Measurements from ENCODE around the gene ZBED4.

The ZBED4 gene

GRCh38 chr22:49879871-49880270 is 26.2 kb downstream of the ZBED4 start:
- Mint-ChIP-seq H3K9me3 (no peaks in the 10 kb centered on the region), H3K27me3 (no peaks in the 10 kb centered on the region), H3K4me1 (peaks cover 23% of the 10 kb centered on the region), H3K27ac (no peak overlapping the region), H3K4me3 (peak overlapping the region in 1 of 2 donors; percentile 55)
- no peak for ATAC-seq
- no peak for DNase-seq

GRCh38 chr22:49880281-49880680 is 26.6 kb downstream of the ZBED4 start:
- no peak for ATAC-seq
- no peak for DNase-seq
- peaks cover 23% of the 10 kb centered on the region for H3K4me1 Mint-ChIP-seq
- H3K27ac Mint-ChIP-seq = peak overlapping the region; percentile 77 to 80
- no peaks in the 10 kb centered on the region for H3K9me3 Mint-ChIP-seq
- H3K27me3 Mint-ChIP-seq = no peaks in the 10 kb centered on the region
- H3K4me3 Mint-ChIP-seq = peak overlapping the region in 1 of 2 donors; percentile 55

- Mint-ChIP-seq H3K4me3 (no peak overlapping the region), H3K27me3 (no peaks in the 10 kb centered on the region), H3K9me3 (no peaks in the 10 kb centered on the region), H3K27ac (peak overlapping the region in 1 of 2 donors; percentile 46), H3K4me1 (peaks cover 25% of the 10 kb centered on the region)
- no peak for ATAC-seq
- DNase-seq = no peak
Observed at GRCh38 chr22:49881856-49882255, 28.2 kb downstream of the ZBED4 start.

- ATAC-seq (no peak), DNase-seq (no peak)
- Mint-ChIP-seq H3K27me3 (no peaks in the 10 kb centered on the region), H3K9me3 (no peaks in the 10 kb centered on the region), H3K4me3 (no peak overlapping the region), H3K4me1 (peaks cover 27% of the 10 kb centered on the region), H3K27ac (peak overlapping the region in 1 of 2 donors; percentile 45)
Observed at GRCh38 chr22:49882519-49883293, 29.1 kb downstream of the ZBED4 start.

GRCh38 chr22:49883294-49883640 is 29.6 kb downstream of the ZBED4 start:
- no peaks in the 10 kb centered on the region for H3K27me3 Mint-ChIP-seq
- no peak overlapping the region for H3K4me3 Mint-ChIP-seq
- DNase-seq = no peak
- peaks cover 27% of the 10 kb centered on the region for H3K4me1 Mint-ChIP-seq
- no peaks in the 10 kb centered on the region for H3K9me3 Mint-ChIP-seq
- no peak overlapping the region for H3K27ac Mint-ChIP-seq
- no peak for ATAC-seq

- H3K9me3 Mint-ChIP-seq = no peaks in the 10 kb centered on the region
- H3K27me3 Mint-ChIP-seq = no peaks in the 10 kb centered on the region
- H3K27ac Mint-ChIP-seq = peak overlapping the region in 1 of 2 donors; percentile 10
- H3K4me3 Mint-ChIP-seq = no peak overlapping the region
- H3K4me1 Mint-ChIP-seq = peaks cover 27% of the 10 kb centered on the region
- no peak for DNase-seq
- ATAC-seq = no peak
Observed at GRCh38 chr22:49884075-49884474, 30.4 kb downstream of the ZBED4 start.

GRCh38 chr22:49884503-49885260 is 31.0 kb downstream of the ZBED4 start:
- H3K27me3 Mint-ChIP-seq = no peaks in the 10 kb centered on the region
- peaks cover 27% of the 10 kb centered on the region for H3K4me1 Mint-ChIP-seq
- H3K4me3 Mint-ChIP-seq = no peak overlapping the region
- ATAC-seq = no peak
- no peak for DNase-seq
- no peaks in the 10 kb centered on the region for H3K9me3 Mint-ChIP-seq
- no peak overlapping the region for H3K27ac Mint-ChIP-seq

- Mint-ChIP-seq H3K27me3 (no peaks in the 10 kb centered on the region), H3K4me3 (no peak overlapping the region), H3K9me3 (no peaks in the 10 kb centered on the region), H3K4me1 (peaks cover 22% of the 10 kb centered on the region), H3K27ac (no peak overlapping the region)
- DNase-seq (no peak), ATAC-seq (no peak)
Observed at GRCh38 chr22:49885281-49885680, 31.6 kb downstream of the ZBED4 start.

- Mint-ChIP-seq H3K4me3 (no peak overlapping the region), H3K27me3 (no peaks in the 10 kb centered on the region), H3K27ac (no peak overlapping the region), H3K9me3 (no peaks in the 10 kb centered on the region), H3K4me1 (peaks cover 17% of the 10 kb centered on the region)
- ATAC-seq (no peak), DNase-seq (no peak)
Observed at GRCh38 chr22:49885881-49886280, 32.2 kb downstream of the ZBED4 start.

GRCh38 chr22:49886346-49887063 is 32.9 kb downstream of the ZBED4 start:
- Mint-ChIP-seq H3K27me3 (no peaks in the 10 kb centered on the region), H3K27ac (peak overlapping the region in 1 of 2 donors; percentile 74)

GRCh38 chr22:49887064-49887451 is 33.4 kb downstream of the ZBED4 start:
- H3K27me3 Mint-ChIP-seq = no peaks in the 10 kb centered on the region
- H3K27ac Mint-ChIP-seq = peak overlapping the region in 1 of 2 donors; percentile 74
- no peak for ATAC-seq

More at GRCh38 chr22:49886346-49887063, 32.9 kb downstream of the ZBED4 start:
- ATAC-seq (no peak), DNase-seq (no peak)
- H3K4me3 Mint-ChIP-seq = no peak overlapping the region
- H3K4me1 Mint-ChIP-seq = peaks cover 17% of the 10 kb centered on the region
- H3K9me3 Mint-ChIP-seq = no peaks in the 10 kb centered on the region

GRCh38 chr22:49887702-49888101 is 34.1 kb downstream of the ZBED4 start:
- H3K9me3 Mint-ChIP-seq = no peaks in the 10 kb centered on the region
- no peak for DNase-seq
- no peak overlapping the region for H3K4me3 Mint-ChIP-seq
- no peak for ATAC-seq
- H3K27me3 Mint-ChIP-seq = no peaks in the 10 kb centered on the region
- peaks cover 5% of the 10 kb centered on the region for H3K4me1 Mint-ChIP-seq
- no peak overlapping the region for H3K27ac Mint-ChIP-seq

More at GRCh38 chr22:49887064-49887451, 33.4 kb downstream of the ZBED4 start:
- no peak for DNase-seq
- Mint-ChIP-seq H3K9me3 (no peaks in the 10 kb centered on the region), H3K4me3 (no peak overlapping the region), H3K4me1 (peaks cover 11% of the 10 kb centered on the region)

GRCh38 chr22:49889071-49889470 is 35.4 kb downstream of the ZBED4 start:
- ATAC-seq (no peak), DNase-seq (no peak)
- Mint-ChIP-seq H3K4me3 (no peak overlapping the region), H3K4me1 (peaks cover 5% of the 10 kb centered on the region), H3K9me3 (no peaks in the 10 kb centered on the region), H3K27me3 (no peaks in the 10 kb centered on the region), H3K27ac (no peak overlapping the region)

GRCh38 chr22:49892226-49892899 is 38.7 kb downstream of the ZBED4 start:
- Mint-ChIP-seq H3K4me3 (no peak overlapping the region), H3K27ac (peak overlapping the region in 1 of 2 donors; percentile 24), H3K27me3 (no peaks in the 10 kb centered on the region), H3K9me3 (peaks cover 0 to 9% of the 10 kb centered on the region in 2 donors), H3K4me1 (no peaks in the 10 kb centered on the region)
- no peak for ATAC-seq
- no peak for DNase-seq

- H3K4me1 Mint-ChIP-seq = no peaks in the 10 kb centered on the region
- H3K27ac Mint-ChIP-seq = no peak overlapping the region
- no peaks in the 10 kb centered on the region for H3K27me3 Mint-ChIP-seq
- H3K9me3 Mint-ChIP-seq = peaks cover 0 to 9% of the 10 kb centered on the region in 2 donors
- DNase-seq (no peak), ATAC-seq (no peak)
- no peak overlapping the region for H3K4me3 Mint-ChIP-seq
Observed at GRCh38 chr22:49893025-49893424, 39.4 kb downstream of the ZBED4 start.
